Keratinocyte (primary cell): Measurements from ENCODE around the gene DLX6. TPM values are rescaled to one million over a fixed set of nuclear protein-coding genes. Genes with fewer than 3 reads are reported as not detected.

Source experiments
- DNase-seq: peaks from one replicate; pipeline ENCODE4 v3.0.0-alpha.2; 2011; ENCODE audit warnings: low read depth, missing footprints, low spot score
- FAIRE-seq: peaks from 2 replicates; lab custom pipeline; 2011; peaks lifted over from hg19 to GRCh38; lab: Jason Lieb, UNC
- H2AFZ ChIP-seq: 2 replicates; pipeline ENCODE4 v1.6.0; 2012; ENCODE audit warnings: low read length, control low read depth, inconsistent platforms; ENCODE audit not compliant: control insufficient read depth
- H3K27ac ChIP-seq: 2 replicates; pipeline ENCODE4 v1.5.1; 2011; ENCODE audit warnings: low read length; ENCODE audit not compliant: control insufficient read depth, insufficient read depth
- H3K27me3 ChIP-seq: 3 replicates; pipeline ENCODE4 v1.6.0; 2011; ENCODE audit warnings: low read length; ENCODE audit not compliant: control insufficient read depth, insufficient read depth; ENCODE audit errors: extremely low read depth
- H3K36me3 ChIP-seq, 2 experiments: 2 replicates in 1 of 2; 3 replicates in 1 of 2; pipeline ENCODE4 v1.5.1; 2011; ENCODE audit warnings: low read length in 2 of 2, mild to moderate bottlenecking in 1 of 2; ENCODE audit not compliant: control insufficient read depth in 2 of 2, insufficient read depth in 2 of 2; ENCODE audit errors: extremely low read depth in 1 of 2
- H3K4me1 ChIP-seq: 3 replicates; pipeline ENCODE4 v1.5.1; 2011; ENCODE audit warnings: low read length; ENCODE audit not compliant: control insufficient read depth, insufficient read depth; ENCODE audit errors: extremely low read depth
- H3K4me2 ChIP-seq: 3 replicates; pipeline ENCODE4 v1.6.0; 2011; ENCODE audit warnings: low read depth, low read length; ENCODE audit not compliant: control insufficient read depth, insufficient read depth; ENCODE audit errors: extremely low read depth
- H3K4me3 ChIP-seq, 3 experiments: fragments of 200-600 bp in 1 of 3; sonication (generic) in 1 of 3; 2 replicates in 2 of 3; 3 replicates in 1 of 3; pipeline ENCODE4 v1.5.1; 2011 to 2016; ENCODE audit warnings: low read length in 3 of 3, mild to moderate bottlenecking in 3 of 3, control low read depth in 2 of 3, inconsistent platforms in 1 of 3, low read depth in 1 of 3, mixed read lengths in 1 of 3, mixed run types in 1 of 3, moderate library complexity in 1 of 3; ENCODE audit not compliant: control insufficient read depth in 2 of 3, insufficient read depth in 2 of 3; ENCODE audit errors: extremely low read depth in 1 of 3
- H3K79me2 ChIP-seq: 2 replicates; pipeline ENCODE4 v1.6.0; 2012; ENCODE audit warnings: low read length; ENCODE audit not compliant: control insufficient read depth, insufficient read depth
- H3K9ac ChIP-seq: 3 replicates; pipeline ENCODE4 v1.6.0; 2011; ENCODE audit warnings: low read length; ENCODE audit not compliant: control insufficient read depth, insufficient read depth; ENCODE audit errors: extremely low read depth
- H3K9me1 ChIP-seq: 3 replicates; pipeline ENCODE4 v1.6.0; 2011; ENCODE audit warnings: low read length; ENCODE audit not compliant: control insufficient read depth, insufficient read depth; ENCODE audit errors: extremely low read depth
- H3K9me3 ChIP-seq: 2 replicates; pipeline ENCODE4 v1.5.1; 2012; ENCODE audit warnings: low read depth, low read length; ENCODE audit not compliant: control insufficient read depth
- H4K20me1 ChIP-seq: 3 replicates; pipeline ENCODE4 v1.6.0; 2011; ENCODE audit warnings: low read length; ENCODE audit not compliant: control insufficient read depth, insufficient read depth; ENCODE audit errors: extremely low read depth
- EZH2 ChIP-seq: IDR thresholded peaks from one replicate; pipeline ENCODE4 v1.6.1; 2012; ENCODE audit warnings: inconsistent platforms, mild to moderate bottlenecking, low read length, moderate library complexity
- dilution Hi-C: fragments of 300-500 bp; cut with MboI; formaldehyde crosslinking; loops from one replicate; pipeline ENCODE4 v1.7.0; 2020; ENCODE audit warnings: low sequenced_read_pairs; ENCODE audit not compliant: extremely low pct_ligation_motif_present
- polyA plus RNA-seq, 5 experiments: library from polyadenylated mRNA; depleted of rRNA in 3 of 5; stranded (reverse) in 3 of 5; stranded (forward) in 1 of 5; unstranded in 1 of 5; fragments of >200 nt; gene quantifications; 1 replicate in 1 of 5; 2 replicates in 3 of 5; 3 replicates in 1 of 5; pipeline versions ENCODE4 v1.2.1 to v1.2.3, GENCODE V29; 2011 to 2012; ENCODE audit warnings: missing spikeins in 2 of 5, low read depth in 1 of 5, low replicate concordance in 1 of 5
- TF ChIP-seq, protein P1 (sequence below), 3 experiments: IDR thresholded peaks in 1 of 3; conservative IDR thresholded peaks in 1 of 3; optimal IDR thresholded peaks in 1 of 3; 2 replicates in 2 of 3; 3 replicates in 1 of 3; pipeline versions ENCODE3 to v1.5.1; 2011; ENCODE audit warnings: low read length in 3 of 3, mild to moderate bottlenecking in 3 of 3, moderate library complexity in 2 of 3, control low read depth in 1 of 3, inconsistent platforms in 1 of 3; ENCODE audit not compliant: insufficient read depth in 2 of 3; ENCODE audit errors: extremely low read depth in 1 of 3

The DLX6 gene
- polyA plus RNA-seq, 1 donor (not counting 4 experiments of a cell fraction or from before 2014, with no cell fraction given) = 0.05 TPM

GRCh38 chr7:96970739-96971138 lies 34.6 kb upstream of the DLX6 start:
- dilution Hi-C loops = no loop called here
- H4K20me1 ChIP-seq = no peaks in the 10 kb centered on the region
- no peak overlapping the region for H3K27ac ChIP-seq
- H3K9me1 ChIP-seq = no peaks in the 10 kb centered on the region
- no peak overlapping the region for H3K4me2 ChIP-seq
- no peak overlapping the region for H3K9ac ChIP-seq
- no peaks in the 10 kb centered on the region for H3K4me1 ChIP-seq
- FAIRE-seq (no peak), DNase-seq (no peak)
- no peak overlapping the region for H2AFZ ChIP-seq
- H3K79me2 ChIP-seq = no peaks in the 10 kb centered on the region
- no peak overlapping the region for H3K4me3 ChIP-seq
- TF ChIP-seq EZH2 = no peak
- TF ChIP-seq, protein P1, sequence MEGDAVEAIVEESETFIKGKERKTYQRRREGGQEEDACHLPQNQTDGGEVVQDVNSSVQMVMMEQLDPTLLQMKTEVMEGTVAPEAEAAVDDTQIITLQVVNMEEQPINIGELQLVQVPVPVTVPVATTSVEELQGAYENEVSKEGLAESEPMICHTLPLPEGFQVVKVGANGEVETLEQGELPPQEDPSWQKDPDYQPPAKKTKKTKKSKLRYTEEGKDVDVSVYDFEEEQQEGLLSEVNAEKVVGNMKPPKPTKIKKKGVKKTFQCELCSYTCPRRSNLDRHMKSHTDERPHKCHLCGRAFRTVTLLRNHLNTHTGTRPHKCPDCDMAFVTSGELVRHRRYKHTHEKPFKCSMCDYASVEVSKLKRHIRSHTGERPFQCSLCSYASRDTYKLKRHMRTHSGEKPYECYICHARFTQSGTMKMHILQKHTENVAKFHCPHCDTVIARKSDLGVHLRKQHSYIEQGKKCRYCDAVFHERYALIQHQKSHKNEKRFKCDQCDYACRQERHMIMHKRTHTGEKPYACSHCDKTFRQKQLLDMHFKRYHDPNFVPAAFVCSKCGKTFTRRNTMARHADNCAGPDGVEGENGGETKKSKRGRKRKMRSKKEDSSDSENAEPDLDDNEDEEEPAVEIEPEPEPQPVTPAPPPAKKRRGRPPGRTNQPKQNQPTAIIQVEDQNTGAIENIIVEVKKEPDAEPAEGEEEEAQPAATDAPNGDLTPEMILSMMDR (optimal IDR thresholded peaks at IDR 0.05 in 1 of 3, IDR thresholded peaks at IDR 0.05 in 1 of 3, conservative IDR thresholded peaks at IDR 0.05 in 1 of 3; ENCODE audit: extremely low read depth in 1 of 3, insufficient read depth in 2 of 3, low read length in 3 of 3) = no peak
- no peaks in the 10 kb centered on the region for H3K27me3 ChIP-seq
- H3K9me3 ChIP-seq = no peaks in the 10 kb centered on the region
- no peaks in the 10 kb centered on the region for H3K36me3 ChIP-seq

- FAIRE-seq (no peak), DNase-seq (no peak)
- H3K27ac ChIP-seq = no peak overlapping the region
- no peaks in the 10 kb centered on the region for H3K36me3 ChIP-seq
- no peaks in the 10 kb centered on the region for H3K9me1 ChIP-seq
- no peak overlapping the region for H3K4me2 ChIP-seq
- H2AFZ ChIP-seq = no peak overlapping the region
- H4K20me1 ChIP-seq = no peaks in the 10 kb centered on the region
- no peak overlapping the region for H3K9ac ChIP-seq
- H3K27me3 ChIP-seq = no peaks in the 10 kb centered on the region
- dilution Hi-C loops = no loop called here
- no peaks in the 10 kb centered on the region for H3K4me1 ChIP-seq
- no peak for TF ChIP-seq EZH2
- TF ChIP-seq, protein P1 (optimal IDR thresholded peaks at IDR 0.05 in 1 of 3, IDR thresholded peaks at IDR 0.05 in 1 of 3, conservative IDR thresholded peaks at IDR 0.05 in 1 of 3; ENCODE audit: extremely low read depth in 1 of 3, insufficient read depth in 2 of 3, low read length in 3 of 3) = no peak
- no peak overlapping the region for H3K4me3 ChIP-seq
- no peaks in the 10 kb centered on the region for H3K79me2 ChIP-seq
- H3K9me3 ChIP-seq = no peaks in the 10 kb centered on the region
Measured at GRCh38 chr7:96973986-96974385, 31.4 kb upstream of the DLX6 start.
